ENCODE data around the gene GBX2.

GBX2 gene

GRCh38 chr2:236165842-236166795 lies 2.1 kb downstream of the GBX2 start:
- in situ Hi-C loops (cut with HindIII; ENCODE audit: low sequenced_read_pairs) = no loop called here
- DNase-seq (ENCODE audit: low read depth) = no peak
- no peak for TF ChIP-seq CTCF (IDR thresholded peaks at IDR 0.05; ENCODE audit: low read depth, low read length, missing control alignments)
- peak overlapping the region; percentile 50 for H3K4me3 ChIP-seq (ENCODE audit: low read depth, low read length)

GRCh38 chr2:236164925-236165841 lies 3.0 kb downstream of the GBX2 start:
- H3K4me3 ChIP-seq (ENCODE audit: low read depth, low read length) = peak overlapping the region; percentile 50
- TF ChIP-seq CTCF (IDR thresholded peaks at IDR 0.05; ENCODE audit: low read depth, low read length, missing control alignments) = no peak
- in situ Hi-C loops (cut with HindIII; ENCODE audit: low sequenced_read_pairs) = no loop called here
- DNase-seq (ENCODE audit: low read depth) = no peak

- TF ChIP-seq CTCF (IDR thresholded peaks at IDR 0.05; ENCODE audit: low read depth, low read length, missing control alignments) = no peak
- peak overlapping the region; percentile 50 for H3K4me3 ChIP-seq (ENCODE audit: low read depth, low read length)
- DNase-seq (ENCODE audit: low read depth) = no peak
- in situ Hi-C loops (cut with HindIII; ENCODE audit: low sequenced_read_pairs) = no loop called here
Observed at GRCh38 chr2:236164201-236164924, 3.8 kb downstream of the GBX2 start.

GRCh38 chr2:236163471-236164200 lies 4.5 kb downstream of the GBX2 start:
- H3K4me3 ChIP-seq (ENCODE audit: low read depth, low read length) = peak overlapping the region; percentile 50
- no peak for TF ChIP-seq CTCF (IDR thresholded peaks at IDR 0.05; ENCODE audit: low read depth, low read length, missing control alignments)
- in situ Hi-C loops (cut with HindIII; ENCODE audit: low sequenced_read_pairs) = no loop called here

GRCh38 chr2:236162882-236163470 lies 5.2 kb downstream of the GBX2 start:
- in situ Hi-C loops (cut with HindIII; ENCODE audit: low sequenced_read_pairs) = no loop called here
- DNase-seq (ENCODE audit: low read depth) = no peak
- no peak for TF ChIP-seq CTCF (IDR thresholded peaks at IDR 0.05; ENCODE audit: low read depth, low read length, missing control alignments)

More at GRCh38 chr2:236163471-236164200, 4.5 kb downstream of the GBX2 start:
- no peak for DNase-seq (ENCODE audit: low read depth)

More at GRCh38 chr2:236162882-236163470, 5.2 kb downstream of the GBX2 start:
- peak overlapping the region; percentile 50 for H3K4me3 ChIP-seq (ENCODE audit: low read depth, low read length)
